Measurements from ENCODE around the gene SIRPG.
"Not testable (repeated sequence)": the region's sequence is repeated elsewhere in the genome, so short reads cannot be mapped to it uniquely, and the experiment has no call there.

SIRPG gene

DNA sequence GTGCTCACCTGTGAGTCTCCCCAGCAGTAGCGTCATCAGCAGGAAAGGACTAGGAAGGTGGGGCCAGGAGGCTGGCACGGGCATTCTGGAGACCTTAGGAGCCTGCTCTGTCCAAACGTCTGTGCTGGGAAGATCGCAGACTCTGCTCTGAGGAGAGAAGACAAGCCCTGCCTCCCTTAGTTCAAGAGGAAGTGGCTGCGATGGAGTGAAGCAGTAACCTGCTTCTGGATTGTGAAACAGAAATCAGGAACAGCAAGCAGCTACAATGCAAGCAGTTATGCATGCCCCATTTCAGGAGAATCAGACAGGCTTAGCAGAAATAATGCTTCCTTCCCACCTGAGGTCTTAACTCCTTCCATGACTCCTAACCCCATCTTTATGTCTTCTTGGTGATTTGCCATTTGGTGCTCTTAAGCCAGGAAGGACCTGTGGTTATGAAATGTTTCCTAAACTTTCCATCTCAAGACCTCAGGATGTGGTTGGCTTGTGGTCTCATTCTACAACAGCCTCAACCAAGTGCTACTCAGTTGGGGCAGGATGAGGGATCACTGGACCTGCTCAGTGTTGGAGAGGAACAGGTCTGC is 37.6 kb downstream of the SIRPG start, which contains the start of gene SIRPB1:
SIRPB1 (minus strand) TSS at position 149 of the 584 bp plus-strand sequence; CDS start at position 84, 65 bp downstream.
- TF ChIP-seq GATA1 (IDR thresholded peaks at IDR 0.05; ENCODE audit: low read depth, low read length) (no peak), POLR2A (IDR thresholded peaks at IDR 0.05; ENCODE audit: low read length) (no peak)
- no peak for DNase-seq

DNA sequence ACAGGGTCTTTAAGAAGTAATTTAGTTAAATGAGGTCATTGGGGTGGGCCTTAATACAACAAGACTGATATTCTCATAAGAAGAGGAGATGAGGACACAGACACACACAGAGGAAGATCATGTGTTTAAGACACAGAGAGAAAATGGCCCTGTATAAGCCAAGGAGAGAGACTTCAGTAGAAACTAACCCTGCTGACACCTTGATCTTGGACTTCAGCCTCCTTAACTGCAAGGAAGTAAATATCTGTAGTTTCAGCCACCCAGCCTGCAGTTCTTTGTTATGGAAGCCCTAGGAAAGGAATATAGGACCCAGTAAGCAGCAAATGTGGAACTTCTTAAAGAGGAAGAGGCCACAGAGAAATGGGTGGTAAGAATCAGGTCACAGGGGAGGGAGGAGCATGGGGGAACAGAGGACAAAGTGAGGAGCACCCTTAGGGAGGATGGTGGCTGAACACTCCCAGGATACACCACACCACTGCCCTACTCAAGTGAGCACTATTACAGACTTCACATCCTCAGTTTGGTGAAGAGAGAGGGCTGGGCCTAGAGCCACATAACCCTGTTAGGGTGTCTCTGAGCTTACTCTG is 38.5 kb downstream of the SIRPG start:
- no peak for DNase-seq
- TF ChIP-seq POLR2A (IDR thresholded peaks at IDR 0.05; ENCODE audit: low read length), result no peak
- no peak for TF ChIP-seq GATA1 (IDR thresholded peaks at IDR 0.05; ENCODE audit: low read depth, low read length)

DNA sequence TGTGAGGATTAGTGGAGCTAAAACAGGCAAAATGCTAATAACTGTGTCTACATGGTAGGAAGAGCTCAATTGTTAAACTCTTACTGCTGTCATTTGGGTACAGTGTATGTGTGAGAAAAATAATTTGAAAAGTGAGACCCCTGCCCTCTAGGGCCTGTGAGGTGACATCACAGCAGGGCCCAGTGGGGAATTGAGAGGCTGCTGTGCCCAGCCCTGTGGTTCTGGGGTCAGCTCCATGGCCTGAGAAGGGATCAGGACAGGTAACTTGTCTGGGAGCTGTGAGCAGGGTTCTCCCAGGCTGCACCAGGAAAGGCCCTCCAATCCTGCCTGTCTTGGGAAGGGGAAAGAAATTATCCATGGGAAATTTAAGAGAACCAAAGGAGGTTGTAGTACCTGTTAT is 39.1 kb downstream of the SIRPG start:
- TF ChIP-seq POLR2A (IDR thresholded peaks at IDR 0.05; ENCODE audit: low read length) (no peak), GATA1 (IDR thresholded peaks at IDR 0.05; ENCODE audit: low read depth, low read length) (no peak)

DNA sequence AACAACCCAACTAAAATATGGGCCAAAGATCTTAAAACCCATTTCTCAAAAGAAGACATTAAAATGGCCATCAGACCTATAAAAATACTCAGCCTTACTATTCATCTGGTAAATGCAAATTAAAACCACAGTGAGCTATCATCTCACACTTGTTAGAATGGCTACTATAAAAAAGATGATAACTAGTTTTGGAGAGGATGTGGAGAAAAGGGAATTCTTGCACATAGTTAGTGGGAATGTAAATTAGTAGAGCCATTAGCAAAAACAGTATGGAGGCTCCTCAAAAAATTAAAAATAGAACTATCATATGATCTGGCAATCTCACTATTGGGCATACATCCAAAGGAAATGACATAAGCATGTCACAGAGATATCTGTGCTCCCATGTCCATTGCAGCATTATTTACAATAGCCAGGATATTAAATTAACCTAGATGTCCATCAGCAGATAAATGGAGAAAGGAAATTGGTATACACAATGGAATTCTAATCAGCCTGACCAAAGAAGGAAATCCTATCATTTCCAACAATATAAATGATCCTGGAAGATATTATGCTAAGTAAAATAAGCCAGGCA is 40.6 kb downstream of the SIRPG start:
- DNase-seq, result no peak
- TF ChIP-seq GATA1 (IDR thresholded peaks at IDR 0.05; ENCODE audit: low read depth, low read length) (no peak), POLR2A (IDR thresholded peaks at IDR 0.05; ENCODE audit: low read length) (no peak)

More for the DNA sequence above, 39.1 kb downstream of the SIRPG start:
- no peak for DNase-seq

DNA sequence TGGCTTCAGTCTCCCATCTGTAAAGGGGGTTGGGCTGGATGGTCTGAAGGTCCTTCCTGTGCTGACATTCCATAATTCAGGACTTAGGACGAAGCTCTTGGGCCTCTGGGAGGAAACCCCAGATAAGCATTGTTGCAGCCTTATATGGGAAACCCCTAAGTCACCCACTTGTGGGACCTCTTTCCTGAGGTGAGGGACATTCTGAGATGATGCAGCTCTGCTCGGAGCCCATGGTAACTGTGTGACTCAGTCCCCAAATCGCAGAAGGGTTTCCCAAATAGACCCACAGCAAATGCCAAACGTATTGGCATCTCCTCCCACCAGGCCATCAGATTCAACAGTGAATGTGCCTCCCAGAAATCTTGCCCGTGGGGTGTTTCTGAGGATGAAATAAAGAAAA is 47.2 kb downstream of the SIRPG start:
- not testable (repeated sequence) for DNase-seq

DNA sequence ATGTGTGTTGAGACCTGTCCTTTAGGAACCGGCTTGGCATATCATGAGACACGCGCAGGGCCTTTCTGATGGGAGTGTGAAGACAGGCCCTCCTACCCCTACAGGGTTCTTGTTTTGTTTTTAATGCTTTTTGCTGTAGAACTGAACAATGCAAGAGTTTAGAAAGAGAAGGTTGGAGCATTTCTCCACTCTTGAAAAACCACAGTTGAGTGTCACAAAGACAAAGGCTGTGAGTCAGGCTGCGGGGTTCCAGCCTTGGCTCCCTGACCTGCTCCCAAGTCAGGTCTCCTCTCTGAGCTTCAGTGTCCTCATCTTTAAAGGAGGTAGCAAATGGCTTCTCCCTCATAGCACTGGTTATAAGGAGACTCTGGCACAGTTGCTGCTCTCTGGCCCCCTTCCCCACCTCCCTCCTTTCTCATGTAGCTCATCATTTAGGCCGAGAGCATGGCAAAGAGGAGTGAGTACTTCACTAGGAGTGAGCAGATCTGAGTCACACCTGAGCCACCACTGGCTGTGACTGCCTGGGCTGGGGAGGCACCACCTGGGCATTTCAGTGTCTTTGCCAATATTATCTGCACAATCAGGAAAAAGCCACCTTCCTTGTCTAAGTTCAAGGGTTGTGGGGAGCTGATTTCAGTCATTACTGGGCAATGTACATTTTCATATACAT is 48.8 kb downstream of the SIRPG start:
- DNase-seq, result not testable (repeated sequence)

DNA sequence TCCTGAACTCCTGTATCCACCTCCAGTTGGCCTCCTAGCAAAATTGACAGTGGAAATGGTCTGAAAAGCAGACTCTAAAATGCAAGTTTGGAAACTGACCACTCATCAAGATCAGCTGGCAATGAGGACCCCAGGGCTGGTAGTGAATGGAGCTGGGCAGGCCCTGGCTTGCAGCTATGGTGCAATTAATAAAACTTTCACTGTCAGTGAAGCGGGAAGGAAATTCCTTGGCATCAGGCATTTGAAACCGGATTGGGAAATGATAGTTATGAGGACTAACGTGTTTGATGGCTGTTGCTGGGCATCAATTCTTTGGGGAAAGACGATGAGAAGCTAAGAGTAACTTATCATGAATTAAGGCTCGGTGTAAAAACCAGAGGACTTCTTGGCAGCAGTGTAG is 56.8 kb downstream of the SIRPG start:
- no peak for TF ChIP-seq GATA1 (IDR thresholded peaks at IDR 0.05; ENCODE audit: low read depth, low read length)
- no peak for TF ChIP-seq POLR2A (IDR thresholded peaks at IDR 0.05; ENCODE audit: low read length)
- no peak for DNase-seq

DNA sequence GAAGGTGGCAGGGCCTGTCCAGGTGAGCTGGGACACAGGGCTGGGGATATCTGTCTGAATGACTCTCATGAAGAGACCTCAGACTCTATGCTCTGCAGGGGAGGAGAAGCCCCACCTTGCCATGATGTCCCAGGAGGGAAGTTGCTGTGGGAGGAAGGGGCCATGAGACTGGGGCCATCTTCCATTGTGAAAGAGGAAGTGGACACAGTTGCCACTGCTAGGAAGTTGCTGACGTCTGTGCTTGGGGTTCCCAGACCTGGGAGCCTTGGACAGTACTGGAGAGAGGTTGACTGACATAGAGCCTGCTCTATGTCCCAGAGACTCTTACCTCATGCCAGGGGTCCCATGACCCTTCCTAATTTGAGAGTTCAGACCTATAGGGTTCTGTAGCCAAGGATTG is 62.2 kb downstream of the SIRPG start:
- DNase-seq, result no peak
- TF ChIP-seq POLR2A (IDR thresholded peaks at IDR 0.05; ENCODE audit: low read length), result no peak
- TF ChIP-seq GATA1 (IDR thresholded peaks at IDR 0.05; ENCODE audit: low read depth, low read length), result no peak

DNA sequence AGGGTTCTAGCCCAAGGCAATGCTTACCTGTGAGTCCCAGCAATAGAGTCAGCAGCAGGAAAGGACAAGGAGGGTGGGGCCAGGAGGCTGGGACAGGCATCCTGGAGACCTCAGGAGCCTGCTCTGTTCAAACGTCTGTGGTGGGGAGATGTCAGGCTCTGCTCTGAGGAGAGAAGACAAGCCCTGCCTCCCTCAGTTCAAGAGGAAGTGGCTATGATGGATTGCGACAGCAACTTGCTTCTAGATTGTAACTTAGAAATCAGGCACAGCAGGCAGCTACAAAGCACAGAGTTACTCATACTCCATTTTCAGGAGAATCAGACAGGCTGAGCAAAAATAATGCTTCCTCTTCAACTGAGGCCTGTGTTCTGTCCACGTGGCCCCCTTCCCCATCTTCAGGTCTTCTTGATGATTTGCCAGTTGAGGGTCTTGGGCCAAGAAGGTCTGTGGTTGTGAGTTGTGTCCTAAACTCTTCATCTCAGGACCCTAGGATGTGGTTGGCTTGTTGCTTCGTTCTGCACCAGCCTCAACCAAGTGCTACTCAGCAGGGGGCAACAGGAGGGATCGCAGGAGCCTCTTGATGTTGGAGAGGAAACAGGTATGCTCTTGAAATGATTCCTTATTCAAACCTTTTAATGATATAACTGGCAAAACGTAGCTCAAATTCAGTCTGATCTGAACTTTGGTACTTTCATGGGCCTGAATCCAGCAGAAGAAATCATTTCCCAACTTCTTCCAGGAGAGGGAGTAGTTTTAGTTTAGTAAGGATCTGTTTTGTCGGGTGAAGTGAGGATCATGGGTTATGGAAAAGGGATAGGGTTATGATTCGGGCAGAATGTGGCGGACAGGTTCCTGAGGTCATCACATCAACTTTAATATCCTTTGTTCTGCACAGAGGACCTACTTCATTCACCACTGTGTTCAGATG is 68.8 kb downstream of the SIRPG start:
- DNase-seq, result no peak
- TF ChIP-seq GATA1 (IDR thresholded peaks at IDR 0.05; ENCODE audit: low read depth, low read length) (no peak), POLR2A (IDR thresholded peaks at IDR 0.05; ENCODE audit: low read length) (no peak)

DNA sequence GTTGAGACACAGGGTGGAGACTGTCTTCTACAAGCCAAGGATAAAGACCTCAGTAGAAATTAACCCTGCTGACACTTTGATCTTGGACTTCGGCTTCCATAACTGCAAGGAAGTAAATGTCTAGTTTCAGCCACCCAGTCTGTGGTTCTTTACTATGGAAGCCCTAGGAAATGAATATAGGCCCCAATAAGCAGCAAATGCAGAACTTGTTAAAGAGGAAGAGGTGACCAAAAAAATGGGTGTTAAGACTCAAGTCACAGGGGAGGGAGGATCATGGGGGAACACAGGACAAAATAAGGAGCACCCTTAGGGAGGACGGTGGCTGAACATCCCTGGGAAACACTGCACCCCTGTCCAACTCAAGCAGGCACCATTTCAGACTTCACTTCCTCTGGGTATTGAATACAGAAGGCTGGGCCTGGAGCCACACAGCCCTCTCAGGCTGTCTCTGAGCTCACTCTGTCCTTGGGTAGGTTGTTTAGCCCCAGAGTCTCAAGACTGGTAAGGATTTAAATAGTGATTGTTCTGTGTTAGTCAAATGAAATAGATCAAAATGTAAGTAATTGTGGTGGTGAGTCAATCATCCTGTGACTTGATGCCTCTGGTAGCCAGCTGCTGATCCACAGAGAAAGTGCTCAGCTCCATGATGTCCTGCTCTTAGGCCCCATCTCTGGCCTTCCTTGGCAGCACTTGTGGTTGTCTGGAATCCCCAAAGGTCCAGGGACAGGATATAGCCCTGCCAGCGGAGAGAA is 69.6 kb downstream of the SIRPG start:
- no peak for DNase-seq
- no peak for TF ChIP-seq GATA1 (IDR thresholded peaks at IDR 0.05; ENCODE audit: low read depth, low read length)
- TF ChIP-seq POLR2A (IDR thresholded peaks at IDR 0.05; ENCODE audit: low read length), result no peak

DNA sequence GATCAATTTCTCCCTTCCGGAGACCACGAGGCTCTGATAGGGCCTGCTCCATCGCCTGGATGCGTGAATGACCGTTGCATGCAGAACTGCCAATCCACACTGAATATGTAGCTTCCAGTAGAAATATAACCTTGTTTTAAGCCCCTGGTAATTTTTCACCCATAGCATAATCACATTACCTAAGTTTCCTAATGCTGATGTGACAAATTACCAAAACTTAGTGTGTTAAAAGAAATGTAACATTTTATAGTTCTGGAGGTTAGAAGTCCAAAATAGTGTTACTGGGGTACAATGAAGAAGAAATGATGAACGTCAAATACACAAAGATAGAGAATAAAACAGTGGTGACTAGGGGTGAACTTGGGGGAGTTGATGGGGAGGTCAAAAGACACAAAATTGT is 78.1 kb downstream of the SIRPG start:
- no peak for TF ChIP-seq GATA1 (IDR thresholded peaks at IDR 0.05; ENCODE audit: low read depth, low read length)
- TF ChIP-seq POLR2A (IDR thresholded peaks at IDR 0.05; ENCODE audit: low read length), result no peak
- no peak for DNase-seq

Measured in erythroblast (primary cell).